ENCODE data around the gene PHOSPHO1. TPM values are rescaled to one million over a fixed set of nuclear protein-coding genes. Genes with fewer than 3 reads are reported as not detected.

PHOSPHO1 gene
- total and polyA plus RNA-seq, 2 of the 13 experiments (the other 11 are each of a cell fraction or from before 2014, with no cell fraction given): not detected

DNA sequence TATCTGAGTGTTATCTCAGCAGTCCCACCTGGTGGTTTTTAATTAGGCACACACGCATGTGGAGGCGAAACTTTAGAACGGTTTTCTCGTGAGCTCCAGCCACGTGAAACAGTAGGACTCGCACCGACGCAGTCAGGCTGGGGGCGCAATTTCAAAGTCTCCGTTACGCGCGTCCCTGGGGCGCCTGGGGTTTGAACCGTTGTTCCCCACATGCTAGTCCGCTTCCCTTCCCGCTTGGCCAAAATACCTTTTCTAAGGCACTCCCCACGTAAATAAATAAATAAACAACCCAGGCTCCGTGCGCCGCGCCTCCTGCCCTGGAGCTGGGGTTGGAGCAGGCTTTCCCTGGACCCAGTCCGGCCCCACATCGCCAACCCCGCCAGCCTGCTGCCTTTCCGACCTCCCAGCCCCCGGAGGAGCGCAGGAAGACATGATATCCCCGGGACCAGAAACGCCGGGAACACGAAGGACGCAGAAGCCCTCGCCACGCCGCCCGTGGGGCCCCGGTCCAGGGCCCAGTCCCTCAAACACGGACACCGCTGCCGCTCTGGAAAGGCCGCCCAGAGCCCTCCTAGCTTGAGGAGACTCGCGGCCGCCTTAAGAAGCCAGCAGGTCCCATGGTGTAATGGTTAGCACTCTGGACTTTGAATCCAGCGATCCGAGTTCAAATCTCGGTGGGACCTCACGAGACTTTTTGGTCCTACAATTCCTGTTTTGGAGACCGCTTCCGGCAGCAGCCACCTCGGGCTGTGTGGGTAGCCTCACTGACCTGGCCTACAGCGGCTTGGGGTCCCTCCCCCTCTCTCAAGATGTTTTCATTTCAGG is 38.5 kb downstream of the PHOSPHO1 start (continued):
- TF ChIP-seq, protein P1, sequence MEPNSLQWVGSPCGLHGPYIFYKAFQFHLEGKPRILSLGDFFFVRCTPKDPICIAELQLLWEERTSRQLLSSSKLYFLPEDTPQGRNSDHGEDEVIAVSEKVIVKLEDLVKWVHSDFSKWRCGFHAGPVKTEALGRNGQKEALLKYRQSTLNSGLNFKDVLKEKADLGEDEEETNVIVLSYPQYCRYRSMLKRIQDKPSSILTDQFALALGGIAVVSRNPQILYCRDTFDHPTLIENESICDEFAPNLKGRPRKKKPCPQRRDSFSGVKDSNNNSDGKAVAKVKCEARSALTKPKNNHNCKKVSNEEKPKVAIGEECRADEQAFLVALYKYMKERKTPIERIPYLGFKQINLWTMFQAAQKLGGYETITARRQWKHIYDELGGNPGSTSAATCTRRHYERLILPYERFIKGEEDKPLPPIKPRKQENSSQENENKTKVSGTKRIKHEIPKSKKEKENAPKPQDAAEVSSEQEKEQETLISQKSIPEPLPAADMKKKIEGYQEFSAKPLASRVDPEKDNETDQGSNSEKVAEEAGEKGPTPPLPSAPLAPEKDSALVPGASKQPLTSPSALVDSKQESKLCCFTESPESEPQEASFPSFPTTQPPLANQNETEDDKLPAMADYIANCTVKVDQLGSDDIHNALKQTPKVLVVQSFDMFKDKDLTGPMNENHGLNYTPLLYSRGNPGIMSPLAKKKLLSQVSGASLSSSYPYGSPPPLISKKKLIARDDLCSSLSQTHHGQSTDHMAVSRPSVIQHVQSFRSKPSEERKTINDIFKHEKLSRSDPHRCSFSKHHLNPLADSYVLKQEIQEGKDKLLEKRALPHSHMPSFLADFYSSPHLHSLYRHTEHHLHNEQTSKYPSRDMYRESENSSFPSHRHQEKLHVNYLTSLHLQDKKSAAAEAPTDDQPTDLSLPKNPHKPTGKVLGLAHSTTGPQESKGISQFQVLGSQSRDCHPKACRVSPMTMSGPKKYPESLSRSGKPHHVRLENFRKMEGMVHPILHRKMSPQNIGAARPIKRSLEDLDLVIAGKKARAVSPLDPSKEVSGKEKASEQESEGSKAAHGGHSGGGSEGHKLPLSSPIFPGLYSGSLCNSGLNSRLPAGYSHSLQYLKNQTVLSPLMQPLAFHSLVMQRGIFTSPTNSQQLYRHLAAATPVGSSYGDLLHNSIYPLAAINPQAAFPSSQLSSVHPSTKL (CRISPR knock-in tag; IDR thresholded peaks at IDR 0.05): no peak; the same call in 1 of the 2 replicates
- TF ChIP-seq NCOA2 (CRISPR knock-in tag; IDR thresholded peaks at IDR 0.05) (peak; percentile 42; the same call in 1 of the 2 replicates), WIZ (CRISPR knock-in tag; IDR thresholded peaks at IDR 0.05) (0 out of 2 replicates have a peak, but pooled peaks have one; percentile 55), SMARCE1 (IDR thresholded peaks at IDR 0.05; ENCODE audit: borderline replicate concordance) (no peak), SP2 (CRISPR knock-in tag; IDR thresholded peaks at IDR 0.05) (no peak), ZMYM3 (CRISPR knock-in tag; IDR thresholded peaks at IDR 0.05) (peak; percentile 61), ZNF33A (CRISPR knock-in tag; IDR thresholded peaks at IDR 0.05; ENCODE audit: borderline replicate concordance) (no peak; the same call in 1 of the 2 replicates), ZNF530 (CRISPR knock-in tag; IDR thresholded peaks at IDR 0.05; ENCODE audit: low read depth) (no peak), ARNT (IDR thresholded peaks at IDR 0.05) (no peak), ZNF260 (CRISPR knock-in tag; IDR thresholded peaks at IDR 0.05; ENCODE audit: borderline replicate concordance, low read depth) (no peak), ZNF7 (CRISPR knock-in tag; IDR thresholded peaks at IDR 0.05) (peak; percentile 12; the same call in 1 of the 2 replicates), RFX3 (CRISPR knock-in tag; IDR thresholded peaks at IDR 0.05) (0 out of 2 replicates have a peak, but pooled peaks have one; percentile 17), ZNF543 (CRISPR knock-in tag; IDR thresholded peaks at IDR 0.05) (peak; percentile 89; the same call in 1 of the 2 replicates), ZNF510 (CRISPR knock-in tag; IDR thresholded peaks at IDR 0.05; ENCODE audit: low read depth) (peak; percentile 94; the same call in 1 of the 2 replicates), ZNF33B (CRISPR knock-in tag; IDR thresholded peaks at IDR 0.05) (peak; percentile 74; the same call in 1 of the 2 replicates), ZNF432 (CRISPR knock-in tag; IDR thresholded peaks at IDR 0.05; ENCODE audit: borderline replicate concordance) (no peak), ZNF350 (CRISPR knock-in tag; IDR thresholded peaks at IDR 0.05; ENCODE audit: borderline replicate concordance, low read depth) (peak; percentile 94), NPAS2 (CRISPR knock-in tag; IDR thresholded peaks at IDR 0.05; ENCODE audit: borderline replicate concordance) (no peak)
- TF ChIP-seq, protein P2, sequence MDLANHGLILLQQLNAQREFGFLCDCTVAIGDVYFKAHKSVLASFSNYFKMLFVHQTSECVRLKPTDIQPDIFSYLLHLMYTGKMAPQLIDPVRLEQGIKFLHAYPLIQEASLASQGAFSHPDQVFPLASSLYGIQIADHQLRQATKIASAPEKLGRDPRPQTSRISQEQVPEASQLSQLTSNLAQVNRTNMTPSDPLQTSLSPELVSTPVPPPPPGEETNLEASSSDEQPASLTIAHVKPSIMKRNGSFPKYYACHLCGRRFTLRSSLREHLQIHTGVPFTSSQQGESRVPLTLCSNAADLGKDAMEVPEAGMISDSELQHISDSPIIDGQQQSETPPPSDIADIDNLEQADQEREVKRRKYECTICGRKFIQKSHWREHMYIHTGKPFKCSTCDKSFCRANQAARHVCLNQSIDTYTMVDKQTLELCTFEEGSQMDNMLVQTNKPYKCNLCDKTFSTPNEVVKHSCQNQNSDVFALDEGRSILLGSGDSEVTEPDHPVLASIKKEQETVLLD (CRISPR knock-in tag; IDR thresholded peaks at IDR 0.05; ENCODE audit: low read depth): 0 out of 2 replicates have a peak, but pooled peaks have one; percentile 51
- TF ChIP-seq, protein P3, sequence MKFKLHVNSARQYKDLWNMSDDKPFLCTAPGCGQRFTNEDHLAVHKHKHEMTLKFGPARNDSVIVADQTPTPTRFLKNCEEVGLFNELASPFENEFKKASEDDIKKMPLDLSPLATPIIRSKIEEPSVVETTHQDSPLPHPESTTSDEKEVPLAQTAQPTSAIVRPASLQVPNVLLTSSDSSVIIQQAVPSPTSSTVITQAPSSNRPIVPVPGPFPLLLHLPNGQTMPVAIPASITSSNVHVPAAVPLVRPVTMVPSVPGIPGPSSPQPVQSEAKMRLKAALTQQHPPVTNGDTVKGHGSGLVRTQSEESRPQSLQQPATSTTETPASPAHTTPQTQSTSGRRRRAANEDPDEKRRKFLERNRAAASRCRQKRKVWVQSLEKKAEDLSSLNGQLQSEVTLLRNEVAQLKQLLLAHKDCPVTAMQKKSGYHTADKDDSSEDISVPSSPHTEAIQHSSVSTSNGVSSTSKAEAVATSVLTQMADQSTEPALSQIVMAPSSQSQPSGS (CRISPR knock-in tag; IDR thresholded peaks at IDR 0.05): peak; percentile 82
